Putamen (tissue), 1 donor: Measurements from ENCODE around the gene MCM9.
"Not testable (repeated sequence)": the region's sequence is repeated elsewhere in the genome, so short reads cannot be mapped to it uniquely, and the experiment has no call there.

Source experiments
- DNase-seq: peaks from one replicate; pipeline ENCODE4 v3.0.0-alpha.2; 2016; ENCODE audit warnings: low spot score

MCM9 gene

DNA sequence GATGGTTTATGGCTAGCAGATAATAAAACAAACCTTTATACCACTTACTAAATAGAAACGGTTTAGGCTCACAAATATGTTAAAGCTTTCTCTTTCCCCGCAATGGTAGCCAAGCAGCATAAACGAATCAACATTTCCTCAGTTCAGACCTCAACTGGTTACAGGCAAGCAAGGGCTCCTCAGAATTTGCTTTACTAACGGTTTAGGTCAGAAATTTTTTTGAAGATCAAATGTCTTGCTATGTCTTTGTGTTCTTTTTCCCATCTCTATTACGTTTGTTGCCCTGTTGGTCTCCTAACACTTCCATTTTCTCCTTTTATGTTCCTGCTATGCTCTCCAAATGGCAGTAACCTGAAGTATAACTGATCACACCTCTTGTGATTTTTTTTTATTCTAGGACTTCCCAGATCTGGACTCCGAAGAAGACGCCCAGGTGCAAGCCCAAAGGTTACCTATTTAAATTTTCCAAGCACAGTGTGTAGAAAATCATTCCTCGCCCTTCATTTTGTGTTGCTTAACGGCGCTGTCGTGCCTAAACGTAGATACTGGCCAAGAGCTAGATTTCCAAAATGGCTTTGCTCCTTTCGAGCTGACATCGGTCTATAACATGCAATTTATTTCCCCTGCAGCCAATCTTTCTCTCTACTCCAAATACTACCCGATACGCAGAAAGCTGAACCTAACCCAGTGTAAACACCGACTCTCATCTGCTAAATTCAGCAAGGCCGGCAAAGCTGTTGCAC lies 41.7 kb downstream of the MCM9 start:
- DNase-seq = no peak

DNA sequence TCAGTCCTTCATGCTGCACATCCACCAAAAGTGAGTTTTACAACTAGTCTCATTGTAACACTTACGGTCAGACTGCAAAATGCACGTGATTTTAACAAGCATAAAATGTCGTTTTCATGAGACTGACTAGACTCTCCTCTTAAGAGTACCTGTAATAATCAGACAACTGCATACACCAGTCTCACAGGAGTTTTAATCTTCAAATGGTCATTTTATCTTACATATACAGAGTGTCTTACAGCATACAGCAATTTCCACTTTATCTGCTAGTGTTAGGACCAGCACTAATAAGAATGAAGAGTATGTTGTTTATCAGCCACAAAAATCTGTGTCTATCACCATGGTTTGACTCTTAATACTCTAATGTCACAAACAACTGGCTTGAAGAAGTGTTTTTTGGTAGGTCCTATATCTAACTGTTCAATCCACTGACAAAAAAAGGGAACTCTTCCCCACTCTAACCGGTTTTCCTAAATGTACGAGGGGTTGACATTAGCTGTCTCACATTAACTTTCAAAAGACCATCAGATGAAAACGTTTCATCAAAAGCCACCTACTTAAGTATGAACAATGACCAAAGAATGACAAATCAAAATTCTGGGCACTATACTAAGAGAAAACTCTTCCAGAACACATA lies 42.5 kb downstream of the MCM9 start:
- no peak for DNase-seq

GRCh38 chr6:118890997-118891790 lies 43.8 kb downstream of the MCM9 start:
- DNase-seq = no peak

DNA sequence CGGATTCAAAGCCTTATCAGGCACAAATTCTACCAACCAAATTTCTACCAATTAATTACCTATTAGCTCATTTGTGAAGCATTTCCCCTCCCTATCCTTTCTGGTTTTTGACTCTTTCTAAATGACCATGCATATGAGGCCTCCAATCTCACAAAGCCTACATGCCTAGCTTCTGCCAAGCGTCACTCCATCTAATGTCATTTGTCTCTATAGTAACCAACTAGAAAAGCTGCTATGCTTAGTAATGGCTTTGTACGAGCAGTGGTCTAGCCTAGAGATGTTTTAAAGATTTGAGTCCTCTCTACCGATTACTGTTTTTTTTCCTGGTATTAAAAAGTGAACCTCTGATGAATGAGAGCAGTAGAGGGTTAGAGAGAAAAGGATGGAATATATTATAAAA lies 45.8 kb downstream of the MCM9 start:
- no peak for DNase-seq

DNA sequence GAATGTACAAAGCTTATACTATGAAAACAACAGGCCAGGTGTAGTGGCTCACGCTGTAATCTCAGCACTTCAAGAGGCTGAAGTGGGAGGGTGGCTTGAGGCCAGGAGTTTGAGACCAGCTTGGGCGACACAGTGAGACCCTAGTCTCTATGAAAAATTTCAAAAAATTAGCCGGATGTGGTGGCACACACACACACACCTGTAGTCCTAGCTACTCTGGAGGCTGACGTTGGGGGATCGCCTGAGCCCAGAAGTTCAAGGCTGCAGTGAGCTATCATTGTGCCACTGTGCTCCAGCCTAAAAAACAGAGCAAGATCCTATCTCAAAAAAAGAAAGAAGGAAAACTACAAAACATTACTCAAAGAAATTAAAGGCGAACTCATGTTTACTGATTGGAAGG lies 48.3 kb downstream of the MCM9 start:
- DNase-seq = no peak

- no peak for DNase-seq
Measured at GRCh38 chr6:118882314-118882905, 52.5 kb downstream of the MCM9 start.

DNA sequence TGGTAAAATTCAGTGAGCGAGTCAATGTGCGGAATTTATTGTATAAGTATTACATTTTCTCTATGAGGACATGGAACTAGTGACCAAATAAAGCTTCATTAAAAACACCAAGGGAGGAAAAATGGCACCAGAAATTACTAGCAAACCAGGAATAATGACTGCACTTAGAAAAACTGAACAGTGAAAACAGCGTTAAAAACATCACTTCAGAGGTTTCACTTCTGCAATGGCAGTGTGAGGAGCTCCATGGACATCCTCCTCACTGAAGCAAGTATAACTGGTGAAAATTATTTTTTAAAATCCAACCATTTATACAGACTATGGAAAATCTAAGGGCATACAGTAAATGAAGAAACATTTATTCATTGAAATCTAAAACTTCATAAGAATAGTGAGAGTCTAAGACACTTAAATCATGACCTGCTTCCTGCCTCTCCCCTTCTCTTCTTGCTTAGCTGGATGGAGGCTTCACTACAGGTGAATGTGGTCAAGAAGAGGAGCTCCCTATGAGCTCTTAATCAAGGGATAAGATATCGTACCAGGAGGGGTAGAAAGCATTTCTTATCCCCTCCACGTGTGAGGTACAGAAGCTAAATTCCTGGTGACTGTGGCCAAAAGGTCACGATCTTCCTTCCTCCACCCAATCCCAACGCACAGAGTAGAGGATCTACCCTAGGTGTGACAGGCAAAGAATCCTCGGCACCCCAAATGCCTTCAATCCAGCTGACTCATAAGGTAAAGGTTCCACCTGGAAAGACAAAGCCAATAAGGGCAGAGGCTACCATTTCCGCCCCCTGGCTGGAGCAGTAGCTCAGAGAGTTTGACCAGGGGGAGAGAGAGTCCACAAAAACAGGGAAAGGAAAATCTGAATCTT lies 53.3 kb downstream of the MCM9 start:
- DNase-seq = no peak

DNA sequence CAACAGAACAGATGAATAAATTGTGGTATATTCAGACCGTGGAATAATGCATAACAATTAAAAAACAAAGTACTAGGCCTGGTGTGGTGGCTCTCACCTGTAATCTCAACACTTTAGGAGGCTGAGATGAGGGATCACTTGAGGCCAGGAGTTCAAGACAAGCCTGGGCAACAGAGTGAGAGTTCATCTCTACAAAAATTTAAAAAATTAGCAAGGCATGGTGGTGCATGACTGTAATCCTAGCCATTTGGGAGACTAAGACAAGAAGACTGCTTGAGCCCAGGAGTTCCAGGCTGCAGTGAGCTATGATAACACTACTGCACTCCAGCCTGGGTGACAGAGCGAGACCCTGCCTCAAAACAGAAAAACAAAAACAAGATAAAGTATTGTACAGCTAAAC lies 57.2 kb downstream of the MCM9 start:
- DNase-seq = no peak

DNA sequence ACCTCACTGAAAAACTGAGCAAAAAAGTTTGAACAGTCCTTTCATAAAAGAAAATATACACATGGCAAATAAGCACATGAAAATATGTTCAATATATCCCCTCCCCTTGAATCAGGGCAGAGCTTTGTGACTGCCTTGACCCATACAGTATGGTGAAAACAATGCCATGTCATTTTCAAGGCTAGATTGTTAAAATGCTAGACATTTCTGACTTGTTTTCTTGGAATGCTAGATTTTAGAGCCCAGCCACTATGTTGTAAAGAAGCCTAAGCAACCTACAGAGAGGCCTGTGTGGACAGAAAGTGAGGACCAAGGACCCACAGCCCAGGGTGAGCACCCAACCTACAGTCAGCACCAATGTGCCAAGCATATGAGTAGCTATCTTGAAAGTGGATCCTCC lies 58.1 kb downstream of the MCM9 start:
- no peak for DNase-seq

- no peak for DNase-seq
Measured at GRCh38 chr6:118876198-118876597, 58.8 kb downstream of the MCM9 start.

GRCh38 chr6:118875672-118876071 lies 59.3 kb downstream of the MCM9 start:
- no peak for DNase-seq

DNA sequence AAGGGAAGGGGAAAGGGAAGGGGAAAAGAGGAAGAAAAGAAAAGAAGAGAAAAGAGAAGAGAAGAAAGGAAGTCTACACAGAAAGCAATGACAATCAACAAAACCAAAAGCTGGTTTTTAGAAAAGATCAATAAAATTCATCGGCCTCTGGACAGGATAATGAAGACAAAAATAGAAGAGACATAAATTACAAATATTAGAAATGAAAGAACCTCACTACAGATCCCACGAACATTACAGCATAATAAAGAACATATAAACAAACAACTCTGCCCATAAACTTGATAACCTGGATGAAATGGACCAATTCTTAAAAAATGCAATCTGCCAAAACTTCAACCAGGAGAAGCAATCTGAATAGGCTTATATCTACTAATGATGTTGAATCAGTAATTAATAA lies 61.7 kb downstream of the MCM9 start:
- no peak for DNase-seq

- DNase-seq = no peak
Measured at GRCh38 chr6:118872726-118873125, 62.2 kb downstream of the MCM9 start.

GRCh38 chr6:118872318-118872717 lies 62.6 kb downstream of the MCM9 start:
- no peak for DNase-seq

DNA sequence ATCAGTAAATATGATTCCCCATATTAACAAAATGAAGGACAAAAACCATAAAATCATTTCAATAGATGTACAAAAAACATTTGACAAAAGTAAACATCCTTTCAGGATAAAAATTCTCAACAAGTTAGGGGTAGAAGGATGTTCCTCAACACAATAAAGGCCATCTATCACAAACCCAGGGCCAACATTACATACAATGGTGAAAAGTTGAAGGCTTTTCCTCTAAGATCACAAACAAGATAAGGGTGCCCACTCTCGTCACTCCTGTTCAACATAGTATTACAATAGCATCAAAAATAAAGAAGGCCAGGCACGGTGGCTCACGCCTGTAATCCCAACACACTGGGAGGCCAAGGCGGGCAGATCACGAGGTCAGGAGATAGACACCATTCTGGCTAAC lies 63.6 kb downstream of the MCM9 start:
- DNase-seq = no peak

DNA sequence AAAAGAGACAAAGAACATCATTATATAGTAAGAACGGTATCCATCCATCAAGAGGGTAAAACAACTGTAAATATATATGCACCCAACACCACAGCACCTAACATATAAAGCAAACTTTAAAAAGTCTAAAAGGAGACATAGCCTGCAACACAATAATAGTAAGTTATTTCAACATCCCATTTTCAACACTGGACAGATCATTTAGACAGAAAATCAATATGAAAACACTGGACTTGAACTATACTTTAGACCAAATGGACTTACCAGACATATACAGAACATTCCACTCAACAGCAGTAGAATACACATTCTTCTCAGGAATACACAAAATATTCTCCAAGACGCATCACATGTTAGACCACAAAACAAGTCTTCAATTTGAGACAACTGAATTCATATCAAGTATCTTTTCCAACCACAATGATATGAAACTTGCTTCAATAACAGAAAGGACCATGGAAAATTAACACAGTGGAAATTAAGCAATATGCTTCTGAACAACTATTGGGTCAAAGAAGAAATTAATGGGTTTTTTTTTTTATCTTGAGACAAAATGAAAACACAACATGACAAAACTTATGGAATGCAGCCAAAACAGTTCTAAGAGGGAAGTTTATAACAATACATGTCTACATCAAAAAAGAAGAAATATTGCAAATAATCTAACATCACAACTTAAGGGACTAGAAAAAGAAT lies 64.9 kb downstream of the MCM9 start:
- DNase-seq = no peak

DNA sequence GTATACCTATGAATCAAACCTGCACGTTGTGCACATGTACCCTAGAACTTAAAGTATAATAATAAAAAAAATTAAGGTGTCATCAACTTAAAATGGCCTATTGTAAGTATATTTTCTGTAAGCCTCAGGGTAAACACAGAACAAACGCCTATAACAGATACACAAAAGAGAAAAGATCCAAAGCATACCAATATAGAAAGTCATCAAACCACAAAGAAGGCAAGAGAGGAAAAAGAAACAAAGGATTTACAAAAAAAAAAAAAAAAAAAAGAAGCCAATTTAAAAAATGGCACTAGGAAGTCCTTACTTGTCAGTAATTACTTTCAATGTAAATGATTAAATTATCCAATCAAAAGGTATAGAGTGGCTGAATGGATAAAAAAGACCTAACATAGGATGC lies 65.6 kb downstream of the MCM9 start:
- DNase-seq = no peak

GRCh38 chr6:118868901-118869300 lies 66.1 kb downstream of the MCM9 start:
- DNase-seq = not testable (repeated sequence)

GRCh38 chr6:118867181-118867580 lies 67.8 kb downstream of the MCM9 start:
- DNase-seq = no peak

DNA sequence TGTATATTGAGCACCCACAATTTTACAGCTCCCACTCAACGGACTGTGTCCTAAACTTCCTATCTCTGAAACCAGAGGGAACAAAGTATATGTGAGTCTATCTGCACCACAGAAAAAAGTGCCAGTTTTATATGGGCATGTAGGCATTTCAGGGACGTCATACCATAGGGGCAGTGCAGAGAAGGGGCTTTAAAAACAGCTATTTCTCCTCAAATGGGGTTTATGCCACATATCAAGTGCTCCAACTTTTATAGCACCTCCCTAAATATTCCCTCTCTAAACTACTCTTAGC lies 69.9 kb downstream of the MCM9 start:
- DNase-seq = no peak

- no peak for DNase-seq
Measured at GRCh38 chr6:118864341-118865099, 70.4 kb downstream of the MCM9 start.
